AG08395 (cell line): ENCODE data around the gene BCAN.
"Not testable (repeated sequence)": the region's sequence is repeated elsewhere in the genome, so short reads cannot be mapped to it uniquely, and the experiment has no call there.

ENCODE experiments used
- DNase-seq: peaks from one replicate; pipeline ENCODE4 v3.0.0; 2012; ENCODE audit warnings: mixed read lengths, low spot score

BCAN gene

DNA sequence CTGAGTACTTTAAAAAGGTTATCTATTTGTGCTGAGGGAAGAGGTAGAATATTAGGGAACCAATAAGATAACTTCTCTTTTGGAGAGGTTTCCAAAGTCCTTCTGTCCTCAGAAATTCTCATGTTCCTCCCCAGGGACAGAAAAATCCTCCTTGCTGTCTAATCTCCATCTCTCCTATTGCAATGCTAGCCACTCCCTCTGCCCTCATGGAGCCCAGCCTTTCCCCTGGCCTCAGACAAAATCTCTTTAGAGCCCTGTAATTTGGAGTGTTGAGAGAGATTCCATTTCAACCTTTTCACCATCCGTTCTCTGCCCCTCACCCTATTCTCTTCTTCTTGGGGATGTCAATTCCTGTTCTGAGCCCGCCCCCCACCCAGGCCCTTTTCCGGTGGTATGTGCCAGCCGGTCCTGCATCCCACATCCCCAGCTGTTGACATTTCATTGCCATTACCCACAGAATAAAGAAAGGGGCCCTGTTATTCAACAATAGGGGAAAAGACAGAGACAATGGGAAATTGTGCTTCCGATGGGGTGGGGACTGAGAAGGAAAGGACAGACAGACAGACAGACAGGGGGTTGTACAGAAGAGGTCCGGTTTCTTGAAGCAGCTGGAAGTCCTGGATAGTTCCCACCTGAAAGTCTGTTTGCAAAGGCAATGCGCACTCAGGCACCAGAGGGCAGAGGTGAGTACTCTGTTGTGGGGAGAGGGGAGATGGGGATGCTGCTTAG lies 22.9 kb upstream of the BCAN start, which contains the start of gene HAPLN2:
Gene HAPLN2 (plus strand): TSS at position 563 of the 729 bp plus-strand sequence. CDS start 4,076 bp downstream, outside the sequence.
- DNase-seq, result no peak

DNA sequence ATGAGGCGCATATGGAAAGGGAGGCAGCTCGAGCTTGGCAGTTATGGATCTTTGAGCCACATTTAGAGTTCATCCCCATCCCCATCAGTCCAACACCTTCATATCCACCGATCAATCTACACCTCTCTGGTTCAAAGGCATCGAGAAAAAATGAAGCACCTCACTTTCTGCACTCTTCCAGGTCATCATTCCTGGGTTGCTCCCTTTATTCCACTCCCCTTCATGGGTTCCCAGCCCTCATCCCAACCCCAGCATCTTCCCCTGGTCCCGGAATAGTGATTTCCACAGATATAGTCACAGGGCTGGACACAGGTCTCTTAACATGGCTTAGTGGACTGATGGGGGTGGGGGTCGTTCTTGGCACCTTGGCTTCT lies 22.3 kb upstream of the BCAN start:
- DNase-seq, result no peak

DNA sequence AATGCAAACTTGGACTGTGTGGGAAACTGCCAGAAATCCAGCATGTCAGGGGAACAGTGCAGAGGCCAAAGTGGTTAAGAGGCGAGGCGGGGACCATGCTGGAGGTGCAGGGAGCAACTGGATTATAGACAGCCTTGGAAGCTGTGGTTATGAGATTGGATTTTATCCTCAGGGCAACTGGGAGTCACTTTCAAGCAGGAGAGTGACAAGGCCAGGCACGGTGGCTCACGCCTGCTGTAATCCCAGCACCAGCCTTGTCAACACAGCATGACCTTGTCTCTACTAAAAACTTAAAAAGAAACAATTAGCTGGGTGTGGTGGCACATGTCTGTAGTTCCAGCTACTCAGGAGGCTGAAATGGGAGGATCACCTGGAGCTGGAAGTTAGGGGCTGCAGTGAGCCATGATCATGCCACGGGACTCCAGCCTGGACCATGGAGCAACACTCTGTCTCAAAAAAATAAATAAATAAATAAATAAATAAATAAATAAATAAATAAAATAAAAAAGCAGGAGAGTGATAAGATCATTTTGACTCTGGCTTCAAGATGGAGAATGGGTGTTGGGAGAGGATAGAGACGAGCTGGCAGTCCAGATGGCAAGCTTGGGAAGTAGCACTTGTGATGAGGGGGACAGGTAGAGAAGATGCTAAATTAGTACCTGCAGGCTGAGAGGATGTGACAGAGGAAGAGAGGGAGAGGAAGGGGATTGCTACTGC lies 19.2 kb upstream of the BCAN start:
- no peak for DNase-seq

DNA sequence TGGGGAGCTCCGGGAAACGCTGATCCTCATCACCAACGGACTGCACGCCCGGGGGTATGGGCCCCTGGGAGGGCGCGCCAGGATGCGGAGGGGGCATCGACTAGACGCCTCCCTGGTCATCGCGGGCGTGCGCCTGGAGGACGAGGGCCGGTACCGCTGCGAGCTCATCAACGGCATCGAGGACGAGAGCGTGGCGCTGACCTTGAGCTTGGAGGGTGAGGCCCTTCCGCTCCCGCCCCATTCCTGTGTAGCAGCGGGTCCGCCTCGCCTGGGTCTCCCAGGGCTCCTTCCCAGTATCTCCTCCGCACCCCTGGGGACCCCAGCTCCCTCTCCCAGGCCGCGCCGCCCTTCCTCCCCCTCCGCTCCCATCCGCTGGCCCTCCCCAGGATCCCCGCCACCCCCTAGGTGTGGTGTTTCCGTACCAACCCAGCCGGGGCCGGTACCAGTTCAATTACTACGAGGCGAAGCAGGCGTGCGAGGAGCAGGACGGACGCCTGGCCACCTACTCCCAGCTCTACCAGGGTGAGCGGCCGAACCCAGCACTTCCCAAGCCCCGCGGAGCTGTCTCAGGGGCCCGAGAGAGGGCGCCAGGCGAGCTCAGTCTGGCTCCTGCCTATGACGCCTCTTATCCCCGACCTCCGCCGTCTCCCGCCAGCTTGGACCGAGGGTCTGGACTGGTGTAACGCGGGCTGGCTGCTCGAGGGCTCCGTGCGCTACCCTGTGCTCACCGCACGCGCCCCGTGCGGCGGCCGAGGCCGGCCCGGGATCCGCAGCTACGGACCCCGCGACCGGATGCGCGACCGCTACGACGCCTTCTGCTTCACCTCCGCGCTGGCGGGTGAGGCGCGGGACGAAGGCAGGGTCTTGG lies 17.7 kb upstream of the BCAN start:
- no peak for DNase-seq

DNA sequence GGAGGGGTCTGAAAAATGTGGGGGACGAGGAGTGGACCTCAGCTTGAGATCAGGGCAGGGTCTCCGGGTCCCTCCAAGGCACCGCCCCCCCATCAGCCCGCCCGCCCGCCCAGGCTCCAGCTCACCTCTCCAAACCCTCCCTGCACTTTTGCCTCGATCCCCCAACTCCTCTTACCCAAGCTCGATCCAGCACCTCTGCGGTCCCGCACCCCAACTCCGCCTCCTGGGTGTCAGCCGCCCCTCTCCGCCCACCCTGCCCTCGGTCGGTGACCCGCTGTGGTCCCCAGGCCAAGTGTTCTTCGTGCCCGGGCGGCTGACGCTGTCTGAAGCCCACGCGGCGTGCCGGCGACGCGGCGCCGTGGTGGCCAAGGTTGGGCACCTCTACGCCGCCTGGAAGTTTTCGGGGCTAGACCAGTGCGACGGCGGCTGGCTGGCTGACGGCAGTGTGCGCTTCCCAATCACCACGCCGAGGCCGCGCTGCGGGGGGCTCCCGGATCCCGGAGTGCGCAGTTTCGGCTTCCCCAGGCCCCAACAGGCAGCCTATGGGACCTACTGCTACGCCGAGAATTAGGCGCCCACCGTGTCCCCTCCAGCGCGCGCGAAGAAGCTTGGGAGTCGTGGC lies 17.0 kb upstream of the BCAN start:
- DNase-seq, result no peak

DNA sequence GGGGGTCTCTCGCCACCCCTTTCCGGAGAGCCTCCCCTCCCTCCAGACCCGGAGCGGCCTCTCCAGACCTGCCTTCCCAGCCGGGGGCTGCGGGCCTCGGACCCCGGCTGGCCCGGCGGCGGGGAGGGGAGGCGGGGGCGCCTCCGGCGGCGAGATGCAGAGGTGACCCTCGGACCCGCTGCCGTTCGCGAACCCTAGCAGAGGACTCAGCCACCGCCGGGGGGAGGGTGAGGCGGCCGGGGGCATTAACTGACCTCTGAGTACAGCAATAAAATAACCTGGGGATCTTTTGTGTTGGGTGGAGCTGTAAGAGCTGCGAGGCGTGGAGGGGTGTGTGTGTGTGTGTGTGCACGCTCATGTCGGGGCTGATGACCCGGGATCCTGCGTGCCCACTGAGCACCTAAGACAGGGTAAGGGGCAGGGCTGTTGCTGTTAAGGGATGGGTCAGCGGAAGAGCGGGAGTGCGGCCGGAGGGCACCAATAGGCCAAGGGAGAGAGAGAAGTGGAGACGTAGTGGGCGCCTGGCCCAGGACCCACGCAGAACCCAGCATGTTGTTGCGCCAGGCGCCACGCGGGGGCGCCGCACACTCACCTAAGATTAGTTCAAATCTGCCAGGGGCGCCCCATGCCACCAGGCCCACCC lies 16.4 kb upstream of the BCAN start:
- peak; percentile 42 for DNase-seq

DNA sequence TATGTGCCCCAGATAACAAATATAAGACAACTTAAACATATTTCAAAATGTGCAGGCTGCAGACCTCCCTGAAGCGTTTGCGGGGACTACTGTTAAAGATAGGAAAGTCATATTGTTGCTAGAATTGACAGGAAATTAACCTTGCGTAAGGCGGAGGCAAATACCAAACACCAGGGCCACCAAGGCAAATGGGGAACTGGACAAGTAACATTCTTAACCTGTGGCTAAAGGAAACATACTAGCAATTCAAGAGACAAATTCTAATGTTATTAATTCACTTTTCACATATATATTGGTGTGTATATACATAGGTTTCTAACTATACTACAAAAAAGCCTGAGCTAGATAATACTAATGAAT lies 15.9 kb upstream of the BCAN start:
- DNase-seq, result no peak

DNA sequence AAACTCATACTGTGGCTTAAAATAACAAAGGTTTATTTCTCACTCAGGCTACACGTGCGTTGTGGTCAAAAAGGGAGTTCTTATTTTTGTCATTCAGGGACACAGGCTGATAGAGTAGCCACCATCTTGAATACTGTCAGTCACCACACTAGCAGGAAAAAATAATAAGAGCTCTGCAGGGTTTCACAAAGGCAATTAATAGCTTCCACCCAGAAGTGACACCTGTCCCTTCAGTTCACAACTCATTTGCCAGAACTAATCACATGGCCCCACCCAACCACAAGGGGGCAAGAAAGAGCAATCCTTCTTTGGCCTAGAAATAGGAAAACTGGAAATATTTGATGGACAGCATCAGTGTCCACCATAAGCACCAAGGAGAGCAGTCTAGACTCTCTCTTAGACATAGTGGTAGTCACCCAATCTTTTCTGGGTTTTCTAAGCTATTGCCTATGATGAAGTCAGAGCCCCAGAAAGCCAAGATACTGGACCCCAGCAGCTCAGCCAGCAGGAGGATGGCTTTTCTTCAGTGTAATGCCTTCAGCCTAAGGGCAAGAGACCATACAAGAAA lies 14.5 kb upstream of the BCAN start:
- DNase-seq, result peak; percentile 47

DNA sequence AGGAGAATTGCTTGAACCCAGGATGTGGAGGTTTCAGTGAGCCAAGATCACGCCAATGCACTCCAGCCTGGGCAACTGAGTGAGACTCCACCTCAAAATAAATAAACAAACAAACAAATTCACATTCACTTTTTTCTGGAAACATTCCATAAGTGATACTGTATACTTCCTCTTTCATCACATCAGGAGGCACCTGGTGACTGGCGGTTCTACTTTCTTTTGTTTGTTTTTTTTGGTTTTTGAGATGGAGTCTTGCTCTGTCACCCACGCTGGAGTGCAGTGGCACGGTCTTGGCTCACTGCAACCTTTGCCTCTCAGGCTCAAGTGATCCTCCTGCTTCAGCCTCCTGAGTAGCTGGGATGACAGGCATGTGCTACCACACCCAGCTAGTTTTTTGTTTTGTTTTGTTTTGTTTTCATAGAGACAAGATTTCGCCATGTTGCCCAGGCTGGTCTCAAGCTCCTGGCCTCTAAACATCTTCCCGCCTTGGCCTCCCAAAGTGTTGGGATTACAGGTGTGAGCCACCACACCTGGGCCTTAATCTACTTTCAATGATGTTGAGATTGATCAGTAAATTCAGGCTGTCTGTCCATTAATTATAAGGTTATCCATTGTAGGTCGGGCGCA lies 12.0 kb upstream of the BCAN start:
- DNase-seq, result no peak

DNA sequence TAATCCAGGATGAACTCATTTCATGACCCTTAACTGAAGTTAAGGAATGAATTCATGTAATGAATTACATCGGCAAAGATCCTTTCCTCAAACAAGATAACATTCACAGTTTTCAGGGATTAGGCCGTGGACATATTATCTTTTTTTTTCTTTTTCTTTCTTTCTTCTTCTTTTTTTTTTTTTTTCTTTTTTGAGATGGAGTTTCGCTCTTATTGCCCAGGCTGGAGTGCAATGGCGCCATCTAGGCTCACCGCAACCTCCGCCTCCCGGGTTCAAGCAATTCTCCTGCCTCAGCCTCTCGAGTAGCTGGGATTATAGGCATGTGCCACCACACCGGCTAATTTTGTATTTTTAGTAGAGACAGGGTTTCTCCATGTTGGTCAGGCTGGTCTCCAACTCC lies 10.8 kb upstream of the BCAN start:
- not testable (repeated sequence) for DNase-seq

DNA sequence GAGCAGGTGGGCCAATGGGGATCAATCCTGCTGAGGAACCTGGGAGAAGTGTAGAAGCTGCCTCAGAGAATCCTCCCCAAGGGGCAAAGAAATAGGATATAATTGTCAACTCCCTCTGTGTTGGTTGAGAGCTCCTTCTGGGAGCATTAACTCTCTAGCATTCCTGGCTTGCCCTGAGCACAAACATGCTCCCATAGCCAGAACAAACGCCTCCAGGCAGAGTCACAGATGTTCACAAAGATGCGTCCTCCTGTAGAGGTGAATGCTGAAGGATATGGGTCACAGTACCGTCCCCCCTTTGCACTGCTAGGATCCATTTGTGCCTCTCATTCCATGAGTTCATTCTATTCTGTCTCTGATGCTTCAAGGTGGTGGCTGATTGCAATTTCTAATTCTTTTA lies 9.6 kb upstream of the BCAN start:
- no peak for DNase-seq

DNA sequence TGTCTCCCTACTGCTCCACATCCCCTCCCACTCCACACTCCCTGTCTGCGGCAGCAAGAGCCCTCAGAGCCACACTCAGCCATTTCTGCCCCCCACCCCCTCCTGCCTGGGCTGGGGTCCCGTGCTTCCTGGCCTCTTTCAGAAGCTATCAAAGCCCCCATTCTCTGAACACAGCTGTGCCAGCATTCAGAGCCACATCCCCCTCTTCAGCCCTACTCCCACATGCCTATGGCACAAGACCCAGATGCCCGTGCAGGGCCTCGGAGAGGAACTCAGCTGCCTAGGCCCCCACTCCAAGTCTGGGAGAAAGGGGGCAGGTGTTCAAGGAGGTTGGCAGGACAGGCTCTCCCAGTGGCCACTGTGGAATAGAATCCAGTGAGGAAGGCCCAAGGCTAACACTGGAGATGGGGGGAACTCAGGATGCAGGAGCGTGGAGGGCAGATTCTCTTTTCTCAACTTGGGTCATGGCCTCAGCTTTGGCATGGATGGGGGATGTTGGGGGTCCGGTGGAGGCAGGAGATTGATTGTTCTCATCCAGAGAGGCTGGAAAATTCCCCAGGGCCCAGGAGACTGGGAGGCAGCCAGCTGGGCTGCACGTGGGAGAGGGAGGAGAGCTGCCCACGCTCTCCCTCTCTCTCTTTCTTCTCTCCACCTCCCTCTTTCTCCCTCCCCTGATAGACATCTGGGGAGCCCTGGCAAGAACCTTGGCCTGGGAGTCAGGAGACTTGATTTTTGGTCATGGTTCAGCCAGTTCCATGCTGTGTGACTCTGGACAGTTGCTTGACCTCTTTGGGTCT lies 3.5 kb upstream of the BCAN start:
- no peak for DNase-seq

DNA sequence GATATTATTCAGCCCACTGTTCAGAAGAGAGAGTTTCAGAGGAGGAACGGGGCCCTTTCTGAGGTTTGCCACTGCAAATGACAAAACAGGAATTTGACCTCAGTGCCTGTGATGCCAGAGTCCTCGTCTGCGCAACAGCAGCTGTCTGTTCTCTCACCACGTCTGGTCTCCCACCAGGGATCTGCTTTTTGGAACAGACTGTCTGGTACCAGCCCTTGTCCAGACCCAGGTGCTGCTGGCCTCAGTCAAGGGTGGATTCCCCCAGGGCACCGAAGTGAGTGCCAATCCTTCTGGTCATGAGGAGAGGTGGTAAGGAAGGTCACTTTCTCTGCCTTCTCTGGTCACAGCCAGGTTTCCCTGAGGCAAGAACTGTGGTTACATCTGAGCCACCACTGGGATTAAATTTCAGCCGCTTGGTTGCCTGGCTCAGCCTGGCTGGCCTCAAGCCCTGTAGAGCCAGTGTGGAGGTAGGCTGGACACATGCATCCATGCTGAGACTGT lies 2.3 kb upstream of the BCAN start:
- DNase-seq, result no peak

DNA sequence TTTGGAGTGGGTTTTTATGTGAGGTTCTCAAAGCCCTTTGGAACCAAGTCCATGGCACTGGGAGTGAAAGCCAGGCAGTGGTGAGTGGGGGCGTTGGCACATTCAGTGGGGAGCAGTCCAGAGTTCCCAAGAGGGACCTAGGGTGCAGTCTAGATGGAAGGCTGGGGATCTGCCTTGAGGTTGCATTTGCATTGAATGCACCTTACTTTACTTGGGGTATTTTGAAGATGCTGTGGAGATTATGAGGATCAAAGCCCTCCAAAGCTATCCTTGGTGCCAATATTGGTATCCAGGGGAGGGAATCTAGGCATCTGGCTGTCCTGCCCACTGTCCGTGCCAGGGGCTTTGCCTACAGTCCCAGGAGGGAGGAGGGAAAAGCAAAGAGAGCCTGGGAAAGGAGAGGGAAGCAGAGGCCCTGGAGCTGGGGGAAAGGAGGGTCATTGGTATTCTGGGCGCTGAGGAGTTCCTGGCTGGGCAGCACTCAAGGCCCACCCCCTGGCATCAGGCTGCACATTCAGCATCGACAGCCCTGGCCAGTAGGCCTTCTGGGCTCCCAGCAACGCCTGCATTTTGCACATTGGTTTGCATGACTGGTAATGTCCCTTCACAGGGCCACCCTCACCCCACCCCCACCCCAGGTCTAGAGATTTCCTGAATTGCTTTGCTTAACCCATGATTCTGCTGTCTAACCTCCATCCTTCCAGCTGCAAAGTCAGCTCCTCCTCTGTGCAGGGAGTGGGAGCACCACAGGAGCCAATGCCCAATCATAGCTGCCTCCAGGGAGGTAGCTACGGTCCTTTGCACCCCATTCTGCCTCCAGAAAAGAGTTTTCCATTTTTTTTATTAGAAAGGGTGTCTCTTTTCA lies 843 bp upstream of the BCAN start:
- no peak for DNase-seq

DNA sequence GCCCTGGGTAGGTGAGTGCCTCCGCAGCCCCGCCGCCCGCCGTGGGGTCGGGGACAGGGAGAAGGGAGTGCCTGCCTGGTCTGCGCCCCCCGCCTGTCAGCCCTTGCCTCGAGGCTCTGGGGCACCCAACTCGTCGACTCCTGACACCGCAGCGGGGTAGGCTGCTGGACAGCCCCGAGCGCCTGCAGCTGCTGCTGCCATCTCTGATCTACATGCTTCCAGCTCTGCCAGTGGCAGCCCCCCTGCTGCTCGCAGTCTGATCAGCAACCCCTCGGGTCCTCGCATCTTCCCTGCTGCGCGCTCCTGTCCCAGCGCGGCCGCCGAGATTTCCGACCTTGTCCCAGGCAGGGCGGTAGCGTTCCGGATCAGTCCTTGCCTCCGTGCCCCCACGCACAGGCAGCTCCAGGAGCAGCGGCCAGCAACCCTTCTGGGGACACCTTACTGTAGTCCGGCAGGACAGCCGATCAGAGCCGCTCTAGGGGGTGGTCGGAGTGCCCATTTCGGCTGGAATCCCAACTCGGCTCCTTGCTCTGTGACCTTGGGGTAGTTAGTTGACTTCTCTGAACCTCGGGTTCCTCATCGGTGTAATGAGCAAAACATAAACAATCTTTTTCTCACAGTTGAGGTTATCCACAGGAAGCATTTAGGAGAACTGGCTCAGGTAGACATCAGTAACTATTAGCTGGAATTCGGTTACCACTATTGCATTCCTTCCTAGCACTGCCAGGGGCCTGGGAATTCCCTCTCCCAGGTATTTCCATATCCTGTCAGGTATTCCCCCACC lies 540 bp downstream of the BCAN start:
- no peak for DNase-seq

DNA sequence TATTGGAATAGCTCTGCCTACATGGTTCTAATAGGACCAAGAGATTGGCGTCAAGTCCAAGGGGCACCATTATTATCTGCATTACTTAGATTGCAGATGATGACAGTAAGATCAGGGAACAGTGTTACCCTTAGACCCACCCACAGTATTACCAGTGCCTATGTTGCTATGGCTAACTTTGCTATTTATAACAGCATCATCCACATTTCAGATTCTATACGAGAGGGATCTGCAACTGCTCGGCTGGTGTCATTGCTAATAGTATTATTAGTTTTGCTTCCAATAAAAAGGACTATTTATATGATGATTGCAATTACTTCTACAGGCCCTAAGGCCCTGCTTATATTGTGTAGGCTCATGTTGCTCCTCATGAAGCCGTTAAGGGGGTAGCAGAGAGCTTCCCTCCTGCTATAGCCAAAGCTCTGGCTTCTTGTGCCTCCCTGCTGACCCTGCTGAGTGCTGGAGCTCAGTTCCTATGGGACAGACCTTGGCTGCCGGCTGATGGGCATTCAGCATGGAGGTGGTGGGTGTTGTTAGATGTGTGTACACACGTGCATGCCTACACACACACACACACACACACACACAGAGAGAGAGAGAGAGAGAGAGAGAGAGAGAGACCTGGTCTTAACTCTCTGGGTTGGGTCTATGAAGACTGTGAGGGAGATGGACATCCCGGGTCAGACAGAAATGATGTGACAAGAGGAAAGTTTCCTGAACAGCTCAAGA lies 1.3 kb downstream of the BCAN start:
- DNase-seq, result no peak

DNA sequence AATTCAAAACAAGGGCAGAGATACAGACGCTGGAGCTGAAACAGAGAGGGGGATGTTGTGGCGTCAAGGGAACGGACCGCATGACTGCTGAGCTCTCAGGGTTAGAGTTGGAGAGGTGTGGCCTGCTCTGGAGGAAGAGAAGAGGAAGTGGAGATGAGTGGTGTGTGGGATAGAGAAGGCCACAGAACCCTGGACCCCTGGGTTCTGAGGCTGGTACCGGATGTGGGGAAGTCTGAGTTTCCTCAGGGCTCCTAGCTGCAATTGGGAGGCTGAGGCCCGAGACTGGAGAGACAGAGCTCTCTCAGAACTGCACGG lies 1.8 kb downstream of the BCAN start:
- DNase-seq, result no peak

DNA sequence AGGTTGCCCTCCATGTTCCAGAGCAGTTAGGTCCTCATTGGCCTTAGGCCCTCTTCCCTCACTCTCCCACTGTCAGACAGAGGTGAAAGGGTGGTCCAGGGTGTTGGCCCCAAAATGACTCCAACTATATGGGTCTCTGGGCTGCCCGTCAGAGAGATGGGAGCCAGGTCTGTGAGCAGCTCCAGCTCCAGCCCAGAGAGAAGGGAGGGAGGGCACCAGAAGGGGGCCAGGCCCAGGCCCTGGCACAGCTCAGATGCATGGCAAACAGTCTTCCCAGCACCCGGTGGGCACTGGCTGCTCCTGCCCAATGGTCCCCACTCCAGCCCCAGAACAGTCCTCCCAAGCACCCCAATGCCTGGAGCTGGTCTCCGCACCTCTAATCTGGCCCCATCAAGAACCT lies 2.2 kb downstream of the BCAN start:
- DNase-seq, result no peak
